NCI-H1694 treated with DMSO at 0.1 percent for 48 hours (cell line): ENCODE results near the gene ASXL1.
"Not testable (repeated sequence)": the region's sequence is repeated elsewhere in the genome, so short reads cannot be mapped to it uniquely, and the experiment has no call there.

Experiments used
- DNase-seq: peaks from one replicate; lab custom pipeline; 2025; lab: John Stamatoyannopoulos, UW

Gene ASXL1

GRCh38 chr20:32465901-32466675 is 108.0 kb downstream of the ASXL1 start:
- not testable (repeated sequence) for DNase-seq

DNA sequence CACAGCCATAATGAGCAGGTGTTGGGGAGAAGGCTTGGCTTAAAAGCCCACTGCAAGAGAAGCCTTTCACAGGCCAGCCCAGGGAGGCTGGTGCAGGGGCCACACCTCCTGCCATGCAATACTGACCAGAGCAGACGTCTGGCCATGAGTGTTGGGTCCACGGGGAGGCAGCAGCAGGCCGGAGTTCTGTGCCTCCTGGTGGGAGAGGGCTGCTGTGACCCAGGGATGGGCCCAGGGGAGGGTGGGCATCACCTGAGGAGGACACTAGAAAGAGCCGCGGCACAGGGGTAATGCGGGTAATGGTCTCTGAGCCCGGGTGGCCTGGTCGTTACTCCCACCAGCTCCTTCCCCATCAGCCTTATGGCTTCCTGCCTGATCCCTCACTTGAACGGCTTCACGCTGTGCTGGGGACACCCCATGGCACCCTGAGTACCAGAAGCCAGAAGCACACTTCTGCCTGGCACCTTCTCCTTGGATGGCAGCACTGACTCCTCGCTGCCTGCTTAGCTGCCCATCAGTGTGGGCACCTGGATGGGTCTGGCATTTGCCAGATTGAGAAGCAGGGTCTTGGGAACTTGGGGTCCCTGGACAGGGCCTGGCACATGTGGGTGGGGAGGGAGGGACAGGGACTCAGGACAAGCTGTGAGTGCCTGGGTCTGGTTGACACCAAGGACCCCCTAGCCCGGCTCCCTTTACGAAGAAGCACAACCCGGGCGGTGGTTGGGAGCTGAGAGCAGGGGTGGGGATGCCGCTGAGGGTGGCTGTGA is 108.8 kb downstream of the ASXL1 start:
- no peak for DNase-seq

DNA sequence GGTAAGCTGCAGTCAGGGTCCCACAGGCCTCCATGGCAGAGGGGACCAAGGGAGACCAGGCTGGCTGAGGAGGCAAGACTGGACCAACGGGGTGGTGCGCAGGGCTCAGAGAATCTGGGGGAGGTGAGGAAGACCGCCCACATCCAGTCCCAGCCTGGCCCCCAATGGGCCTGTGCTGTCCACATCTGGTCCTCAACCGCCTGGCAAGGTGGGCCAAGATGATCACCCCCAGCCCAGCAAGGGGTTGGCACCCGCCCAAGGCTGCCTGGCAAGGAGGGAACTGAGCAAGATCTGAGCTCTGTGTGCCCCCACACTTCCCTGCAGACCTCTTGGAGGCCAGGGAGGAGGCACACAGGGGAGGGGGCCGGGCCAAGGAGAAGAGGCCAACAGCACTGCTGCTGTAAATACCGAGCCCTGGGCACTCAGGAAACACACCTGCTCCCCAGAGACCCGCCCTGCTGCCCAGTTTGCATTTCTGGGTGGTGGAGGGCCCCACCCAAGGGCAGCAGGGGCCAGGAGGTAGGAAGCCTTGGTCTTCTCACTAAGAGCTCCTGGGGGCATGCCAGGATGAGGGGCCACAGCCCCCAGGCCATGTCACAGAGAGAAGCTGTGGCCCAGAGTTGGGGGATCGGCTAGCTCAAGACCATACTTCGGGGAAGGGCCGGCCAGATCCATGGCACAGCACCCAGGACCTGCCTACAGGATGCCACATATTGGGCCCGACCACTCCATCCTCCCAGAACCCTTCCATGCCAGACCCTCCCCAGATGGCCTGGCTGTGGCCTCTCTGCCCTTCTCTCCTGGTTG is 109.6 kb downstream of the ASXL1 start:
- no peak for DNase-seq

DNA sequence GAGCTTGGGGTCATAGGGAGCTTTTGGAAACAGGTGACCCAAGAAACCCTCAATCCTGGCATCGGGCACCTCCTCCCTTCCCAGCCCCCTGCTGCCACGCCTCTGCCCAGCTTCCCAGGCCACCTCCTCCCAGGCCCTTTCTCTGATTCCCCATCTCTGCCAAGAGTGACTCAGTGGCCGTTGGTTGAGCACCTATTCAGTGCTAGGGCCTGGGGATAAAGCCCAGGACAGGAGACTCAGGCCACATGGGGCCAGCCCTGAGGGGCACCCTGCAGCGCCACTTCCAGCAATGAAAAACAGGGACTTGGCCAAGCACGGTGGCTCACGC is 110.1 kb downstream of the ASXL1 start:
- no peak for DNase-seq

DNA sequence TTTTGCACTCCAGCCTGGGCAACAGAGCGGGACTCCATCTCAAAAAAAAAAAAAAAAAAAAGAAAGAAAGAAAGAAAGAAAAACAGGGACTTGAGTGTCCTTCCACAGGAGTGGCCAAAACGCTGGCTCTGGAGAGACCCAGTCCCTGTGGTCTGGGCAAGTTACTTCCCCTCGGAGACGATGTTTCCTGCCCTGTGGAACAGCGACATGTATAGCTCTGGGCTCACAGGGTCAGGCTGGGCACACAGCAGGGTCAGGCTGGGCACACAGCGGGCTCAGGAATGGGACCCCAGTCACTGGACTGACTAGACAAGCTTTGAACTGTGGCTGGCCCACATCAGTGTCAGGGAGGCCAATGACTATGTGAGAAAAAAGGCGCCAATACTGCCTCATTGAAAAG is 110.7 kb downstream of the ASXL1 start:
- no peak for DNase-seq

DNA sequence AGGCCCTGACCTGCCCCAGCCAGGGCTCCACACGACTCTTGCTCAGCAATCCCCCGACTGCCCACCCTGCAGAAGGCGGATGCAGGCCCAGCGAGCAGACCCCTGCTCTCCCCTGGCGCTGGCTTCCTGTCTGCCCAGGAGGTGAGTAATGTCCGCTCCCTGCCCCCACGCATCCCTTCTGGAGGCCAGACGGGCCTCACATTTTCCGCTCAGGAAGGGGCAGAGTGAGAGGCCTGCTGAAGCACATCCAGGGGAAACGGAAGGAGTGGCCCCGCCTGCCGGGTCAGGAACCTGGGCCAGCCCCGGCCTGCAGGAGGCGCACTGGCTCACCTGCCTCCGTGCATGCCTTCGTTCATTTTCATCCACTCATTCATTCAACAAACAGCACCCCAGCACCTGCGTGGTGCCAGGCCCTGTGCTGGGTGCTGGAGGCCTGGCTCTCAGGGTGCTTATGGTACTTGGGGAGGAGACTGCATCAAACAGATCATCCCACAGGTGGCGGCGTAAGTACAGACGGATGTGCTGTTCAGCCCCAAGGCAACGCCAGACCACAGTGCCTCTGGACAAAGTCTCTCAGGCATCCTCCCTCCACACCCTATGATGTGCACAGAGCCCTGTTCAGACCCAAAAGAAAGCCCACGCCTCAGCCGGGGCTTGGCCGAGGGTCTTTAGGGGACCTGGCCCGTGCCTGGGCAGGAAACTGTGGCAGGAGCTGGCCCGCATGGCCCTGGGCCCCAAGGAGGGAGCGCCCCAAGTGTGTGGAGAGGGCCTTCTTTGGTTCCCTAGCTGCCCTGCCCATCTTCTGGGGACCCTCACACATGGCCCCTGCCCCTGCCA is 112.1 kb downstream of the ASXL1 start:
- DNase-seq = no peak

DNA sequence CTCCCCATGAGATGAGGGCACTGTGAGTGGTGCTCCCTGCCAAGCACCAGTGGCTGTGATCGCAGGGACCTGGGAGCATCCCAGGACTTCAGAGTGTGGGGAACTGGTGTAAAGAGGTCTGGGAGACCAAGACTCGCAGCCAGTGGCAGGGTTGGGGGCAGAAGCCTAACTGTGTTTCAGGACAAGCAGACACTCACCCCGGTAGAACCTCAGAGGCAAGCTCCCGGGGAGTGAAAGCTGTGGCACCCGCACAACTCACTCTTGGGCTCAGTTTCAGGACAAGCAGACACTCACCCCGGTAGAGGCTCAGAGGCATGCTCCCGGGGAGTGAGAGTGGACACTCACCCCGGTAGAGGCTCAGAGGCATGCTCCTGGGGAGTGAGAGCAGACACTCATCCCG is 112.8 kb downstream of the ASXL1 start:
- no peak for DNase-seq

- no peak for DNase-seq
These were observed 114.6 kb downstream of the ASXL1 start for GRCh38 chr20:32472581-32473207.

- DNase-seq = no peak
These were observed 115.3 kb downstream of the ASXL1 start for GRCh38 chr20:32473231-32474008.

DNA sequence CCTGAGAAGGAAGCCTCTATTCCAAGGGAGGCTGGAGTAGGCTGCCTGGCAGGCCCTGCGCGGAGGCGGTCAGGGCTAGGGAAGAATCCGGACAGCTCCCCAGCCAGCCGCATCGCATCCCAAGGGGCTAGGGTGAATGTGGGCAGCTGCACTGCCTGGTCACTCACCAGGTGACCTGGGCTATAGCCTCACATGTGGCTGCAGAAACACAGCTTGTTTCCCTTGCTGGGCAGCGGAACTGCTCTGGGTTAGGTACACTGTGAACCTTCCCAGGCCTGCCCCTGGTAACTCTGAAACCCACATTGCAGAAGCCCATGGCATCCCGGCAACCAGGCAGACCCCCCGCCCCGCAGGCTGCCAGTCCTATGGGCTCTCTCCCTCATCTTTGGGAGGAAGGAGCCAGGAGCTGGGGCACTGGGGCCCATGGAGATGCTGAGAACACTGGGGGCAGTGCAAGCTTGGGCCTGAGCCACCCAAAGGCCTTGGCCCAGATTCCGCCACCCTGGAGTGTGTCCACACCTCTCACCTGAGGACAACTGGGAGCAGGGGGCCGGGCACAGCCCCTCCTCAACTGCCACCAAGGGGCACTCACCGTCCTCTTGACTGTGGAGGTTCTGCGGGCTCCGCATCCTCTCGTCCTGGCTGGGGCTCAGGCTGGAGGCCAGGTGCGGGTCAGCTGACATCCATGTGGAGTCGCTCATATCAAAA is 116.0 kb downstream of the ASXL1 start:
- DNase-seq = no peak

DNA sequence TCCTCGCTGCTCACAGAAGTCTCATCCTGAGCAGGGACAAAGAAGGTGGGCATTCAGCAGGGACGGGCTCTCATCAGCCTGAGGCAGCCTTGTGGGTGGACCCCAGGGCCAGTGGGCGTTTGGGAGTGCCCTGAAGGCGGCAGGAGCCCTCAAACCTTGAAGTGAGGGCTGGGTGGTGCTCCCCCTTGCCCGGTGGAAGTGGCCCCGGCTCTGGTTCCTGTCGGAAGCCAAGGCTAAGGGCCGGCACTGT is 116.5 kb downstream of the ASXL1 start:
- no peak for DNase-seq

DNA sequence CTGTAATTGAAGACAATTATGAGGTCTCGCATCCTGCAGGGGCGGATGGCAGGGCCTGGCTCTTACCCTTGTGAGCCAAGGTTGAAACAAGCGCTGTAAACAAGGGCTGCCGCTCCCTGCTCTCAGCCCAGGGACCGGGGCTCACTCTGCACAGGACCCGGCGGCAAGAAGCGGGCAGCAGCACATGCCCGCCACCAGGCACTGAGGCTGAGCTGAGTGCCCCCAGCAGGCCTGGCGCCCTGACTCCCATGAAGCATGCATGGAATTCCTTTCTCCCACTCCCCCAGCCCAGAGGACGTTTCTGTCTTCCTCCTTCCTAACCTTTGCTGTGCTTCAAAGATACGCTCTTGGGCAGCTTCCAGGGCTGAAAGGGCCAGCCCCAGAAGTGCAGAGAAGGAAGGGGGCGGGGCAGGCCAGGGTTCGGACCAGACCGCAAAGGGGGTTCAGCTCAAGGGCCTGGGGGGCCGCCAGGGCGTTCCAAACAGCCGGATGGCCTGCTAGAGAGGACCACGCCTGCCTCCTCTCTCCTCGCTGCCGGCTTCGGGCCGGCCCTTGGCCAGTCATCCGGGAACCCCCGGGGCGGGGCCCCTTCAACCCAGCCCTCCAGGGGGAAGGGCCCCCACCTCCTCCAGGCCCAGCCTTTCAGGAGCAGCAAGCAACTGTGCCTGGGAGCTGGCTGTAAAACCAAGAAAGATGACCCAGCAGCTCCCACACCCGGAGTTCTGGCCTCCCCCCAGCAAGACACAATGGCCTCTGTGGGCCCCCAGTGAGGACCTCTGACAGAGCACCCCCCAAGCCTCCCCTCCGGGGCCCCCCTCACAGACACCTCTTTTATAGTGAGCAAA is 117.1 kb downstream of the ASXL1 start:
- DNase-seq = no peak

GRCh38 chr20:32476684-32477593 is 118.8 kb downstream of the ASXL1 start:
- DNase-seq = no peak

GRCh38 chr20:32477594-32478512 is 119.7 kb downstream of the ASXL1 start:
- DNase-seq = no peak

GRCh38 chr20:32478576-32478975 is 120.4 kb downstream of the ASXL1 start:
- no peak for DNase-seq

DNA sequence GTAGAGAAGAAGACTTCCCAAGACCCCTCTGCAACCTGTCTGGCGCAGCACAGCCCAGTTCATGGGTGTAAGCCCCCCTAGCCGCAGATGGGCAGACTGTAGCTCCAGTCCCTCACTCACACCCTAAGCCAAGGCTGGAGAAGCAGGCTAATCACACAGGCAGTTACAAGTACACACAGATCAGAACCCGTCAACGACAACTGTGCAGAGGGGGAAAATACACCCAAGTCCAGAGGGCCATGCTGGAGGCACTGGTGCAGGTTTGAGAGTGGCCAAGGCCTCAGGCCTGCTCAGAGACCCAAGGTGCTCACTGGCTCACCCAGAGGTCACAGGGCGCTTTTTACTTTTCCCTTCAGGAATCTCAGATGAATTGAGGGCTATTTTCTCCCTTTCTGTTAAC is 120.9 kb downstream of the ASXL1 start:
- no peak for DNase-seq

DNA sequence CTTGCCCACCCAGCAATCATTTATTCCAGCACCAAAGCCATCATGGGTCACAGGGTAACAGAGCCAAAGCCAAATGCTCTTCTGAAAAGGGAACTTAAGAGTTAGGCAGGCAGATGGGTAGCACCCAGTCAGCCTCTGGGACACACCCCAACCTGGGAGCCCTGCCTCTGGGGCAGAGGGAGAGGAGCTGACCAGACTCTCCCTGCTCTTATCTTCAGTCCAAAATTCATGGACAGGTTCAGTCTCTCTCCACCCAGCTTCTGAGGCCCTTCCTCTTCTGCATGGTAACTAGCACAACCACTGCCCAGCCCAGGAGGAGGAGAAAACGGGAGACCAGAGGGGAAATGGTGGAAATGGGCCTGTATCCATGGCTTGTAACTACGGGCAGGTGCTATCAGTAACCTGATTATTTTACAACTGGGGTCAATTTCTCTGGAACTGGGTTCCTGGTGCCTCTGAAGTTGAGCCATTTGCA is 121.6 kb downstream of the ASXL1 start:
- DNase-seq = no peak
